Endothelial cell of umbilical vein (primary cell): Measurements from ENCODE around the gene CAPZA2. TPM values are rescaled to one million over a fixed set of nuclear protein-coding genes. Genes with fewer than 3 reads are reported as not detected.

Experiments
- BruUV-seq: library from RNA; stranded (reverse); fragments of 400-500 nt; replicated peaks from 2 replicates; lab custom pipeline; 2021; lab: Mats Ljungman, UMichigan
- CTCF ChIA-PET: fragments of 300-600, 350-600 bp; sonication (Branson Sonifier 250); formaldehyde crosslinking; loops from one replicate; lab custom pipeline; 2021; ENCODE audit warnings: antibody characterized with exemption, inconsistent platforms; lab: Charles Lee
- POLR2A ChIA-PET: fragments of 300-600, 350-600 bp; sonication (Branson Sonifier 250); formaldehyde crosslinking; loops from one replicate; lab custom pipeline; 2021; ENCODE audit warnings: antibody characterized with exemption, inconsistent platforms; lab: Charles Lee
- DNase-seq: peaks from one replicate; pipeline ENCODE4 v3.0.0-alpha.2; 2011; ENCODE audit warnings: low read depth, low spot score
- FAIRE-seq: peaks from 2 replicates; lab custom pipeline; 2011; peaks lifted over from hg19 to GRCh38; lab: Jason Lieb, UNC
- H2AFZ ChIP-seq: 2 replicates; pipeline ENCODE4 v1.6.0; 2012; ENCODE audit warnings: low read depth, low read length, control low read depth, inconsistent platforms
- H3K27ac ChIP-seq: 2 replicates; pipeline ENCODE4 v1.5.1; 2011; ENCODE audit warnings: low read depth, mild to moderate bottlenecking, control low read depth, low read length, moderate library complexity; ENCODE audit not compliant: insufficient read depth
- H3K27me3 ChIP-seq, 2 experiments: 2 replicates each; pipeline versions ENCODE4 v1.6.0 to v1.6.1; 2011; ENCODE audit warnings: low read length in 2 of 2, mixed read lengths in 1 of 2; ENCODE audit not compliant: control insufficient read depth in 2 of 2, insufficient read depth in 2 of 2
- H3K36me3 ChIP-seq, 2 experiments: 2 replicates in 1 of 2; 3 replicates in 1 of 2; pipeline ENCODE4 v1.5.1; 2011; ENCODE audit warnings: low read length in 2 of 2, mild to moderate bottlenecking in 1 of 2, moderate library complexity in 1 of 2; ENCODE audit not compliant: control insufficient read depth in 2 of 2, insufficient read depth in 2 of 2; ENCODE audit errors: extremely low read depth in 1 of 2
- H3K4me1 ChIP-seq: 3 replicates; pipeline ENCODE4 v1.5.1; 2011; ENCODE audit warnings: mild to moderate bottlenecking, low read length; ENCODE audit not compliant: control insufficient read depth, insufficient read depth; ENCODE audit errors: extremely low read depth
- H3K4me2 ChIP-seq: 2 replicates; pipeline ENCODE4 v1.6.1; 2011; ENCODE audit warnings: low read length, control low read depth, mixed read lengths; ENCODE audit not compliant: insufficient read depth
- H3K4me3 ChIP-seq, 3 experiments: fragments of 200-600 bp in 1 of 3; sonication (generic), shearing (Covaris generic) in 1 of 3; replicated peaks in 1 of 3; 2 replicates each; pipeline ENCODE4 v1.5.1; 2011 to 2016; ENCODE audit warnings: control low read depth in 3 of 3, low read length in 3 of 3, mild to moderate bottlenecking in 2 of 3, inconsistent platforms in 1 of 3, low read depth in 1 of 3, moderate library complexity in 1 of 3; ENCODE audit not compliant: insufficient read depth in 1 of 3
- H3K79me2 ChIP-seq: 2 replicates; pipeline ENCODE4 v1.6.0; 2012; ENCODE audit warnings: low read length, inconsistent platforms; ENCODE audit not compliant: control insufficient read depth, insufficient read depth
- H3K9ac ChIP-seq: replicated peaks from 2 replicates; pipeline ENCODE3; 2011; ENCODE audit warnings: low read length, control low read depth; ENCODE audit not compliant: insufficient read depth; ENCODE audit errors: extremely low read depth
- H3K9me1 ChIP-seq: replicated peaks from 3 replicates; pipeline ENCODE4 v1.6.0; 2011; ENCODE audit warnings: mild to moderate bottlenecking, low read length; ENCODE audit not compliant: control insufficient read depth, insufficient read depth; ENCODE audit errors: extremely low read depth
- H3K9me3 ChIP-seq: replicated peaks from 2 replicates; pipeline ENCODE4 v1.5.1; 2012; ENCODE audit warnings: low read length, inconsistent platforms; ENCODE audit not compliant: control insufficient read depth, insufficient read depth
- H4K20me1 ChIP-seq: replicated peaks from 2 replicates; pipeline ENCODE3; 2011; ENCODE audit warnings: mild to moderate bottlenecking, low read length; ENCODE audit not compliant: control insufficient read depth, insufficient read depth; ENCODE audit errors: extremely low read depth
- EZH2 ChIP-seq: IDR thresholded peaks from 2 replicates; pipeline ENCODE4 v1.6.1; 2012; ENCODE audit warnings: borderline replicate concordance, low read depth, mild to moderate bottlenecking, moderate library complexity, low read length, inconsistent platforms; ENCODE audit not compliant: severe bottlenecking
- FOS ChIP-seq: IDR thresholded peaks from 2 replicates; pipeline ENCODE4 v1.6.1; 2011; ENCODE audit warnings: mild to moderate bottlenecking, low read length, moderate library complexity, borderline replicate concordance; ENCODE audit not compliant: insufficient read depth
- GATA2 ChIP-seq: IDR thresholded peaks from 2 replicates; pipeline ENCODE4 v1.7.0; 2011; ENCODE audit warnings: low read depth, mild to moderate bottlenecking, moderate library complexity, mixed read lengths, low read length; ENCODE audit not compliant: insufficient read length, insufficient read depth
- JUN ChIP-seq: IDR thresholded peaks from 2 replicates; pipeline ENCODE4 v1.6.1; 2011; ENCODE audit warnings: borderline replicate concordance, low read depth; ENCODE audit not compliant: insufficient read length, insufficient read depth
- MYC ChIP-seq: IDR thresholded peaks from one replicate; pipeline ENCODE4 v1.6.1; 2011; ENCODE audit warnings: mild to moderate bottlenecking, low read depth, low read length
- POLR2A ChIP-seq: IDR thresholded peaks from 2 replicates; pipeline ENCODE4 v1.6.1; 2012; ENCODE audit warnings: low read depth, mild to moderate bottlenecking, control low read depth, low read length
- POLR2AphosphoS5 ChIP-seq: IDR thresholded peaks from 2 replicates; pipeline ENCODE4 v1.6.1; 2012; ENCODE audit warnings: low read depth, mild to moderate bottlenecking, control low read depth, low read length, moderate library complexity; ENCODE audit not compliant: insufficient read depth
- dilution Hi-C: fragments of 300-500 bp; cut with MboI; formaldehyde crosslinking; loops from one replicate; pipeline ENCODE4 v1.15.0; 2019; ENCODE audit warnings: low sequenced_read_pairs; ENCODE audit not compliant: extremely low pct_ligation_motif_present
- intact Hi-C: fragments of 100-400 bp; cut with micrococcal nuclease; formaldehyde crosslinking; loops from one replicate; pipeline ENCODE4 v1.10.0; 2022
- polyA plus RNA-seq, 4 experiments: library from polyadenylated mRNA; depleted of rRNA in 3 of 4; stranded (reverse) in 3 of 4; unstranded in 1 of 4; fragments of >200 nt; gene quantifications; 2 replicates each; pipeline versions ENCODE4 v1.2.1 to v1.2.3, GENCODE V29; 2011 to 2012; ENCODE audit warnings: missing spikeins in 1 of 4
- total RNA-seq: library from RNA; stranded (reverse); gene quantifications from 2 replicates; pipeline ENCODE4 v1.2.3, GENCODE V29; 2021
- TF ChIP-seq, protein P1 (sequence below): IDR thresholded peaks from 2 replicates; pipeline ENCODE4 v1.6.1; 2011; ENCODE audit not compliant: insufficient read depth, insufficient read length
- TF ChIP-seq, protein P2 (sequence below), 2 donors: IDR thresholded peaks; 1 replicate in 1 of 2; 2 replicates in 1 of 2; pipeline ENCODE4 v1.5.1; 2011; ENCODE audit warnings: low read length in 2 of 2, mild to moderate bottlenecking in 2 of 2, moderate library complexity in 2 of 2, control low read depth in 1 of 2, inconsistent platforms in 1 of 2, low read depth in 1 of 2; ENCODE audit not compliant: insufficient read depth in 1 of 2; ENCODE audit errors: extremely low read depth in 1 of 2

The CAPZA2 gene
- total and polyA plus RNA-seq, 2 donors (not counting 3 experiments of a cell fraction or from before 2014, with no cell fraction given): 48.1 to 347 TPM

- H3K4me2 ChIP-seq: no peak overlapping the region
- ChIA-PET CTCF (no interaction called here), POLR2A (no interaction called here)
- peaks cover 18% of the 10 kb centered on the region for H4K20me1 ChIP-seq
- peaks cover 84% of the 10 kb centered on the region for H3K79me2 ChIP-seq
- no peak for DNase-seq
- no peak overlapping the region for H2AFZ ChIP-seq
- peaks cover 7 to 14% of the 10 kb centered on the region in 2 experiments for H3K36me3 ChIP-seq
- H3K9me1 ChIP-seq: no peaks in the 10 kb centered on the region
- intact Hi-C loops (no loop called here), dilution Hi-C loops (no loop called here)
- no peaks in the 10 kb centered on the region for H3K9me3 ChIP-seq
- H3K9ac ChIP-seq: no peak overlapping the region
- H3K4me1 ChIP-seq: no peaks in the 10 kb centered on the region
- no peak overlapping the region for H3K27ac ChIP-seq
- TF ChIP-seq, protein P1, sequence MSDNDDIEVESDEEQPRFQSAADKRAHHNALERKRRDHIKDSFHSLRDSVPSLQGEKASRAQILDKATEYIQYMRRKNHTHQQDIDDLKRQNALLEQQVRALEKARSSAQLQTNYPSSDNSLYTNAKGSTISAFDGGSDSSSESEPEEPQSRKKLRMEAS: no peak
- TF ChIP-seq GATA2 (no peak), POLR2A (no peak), EZH2 (no peak)
- TF ChIP-seq, protein P2, sequence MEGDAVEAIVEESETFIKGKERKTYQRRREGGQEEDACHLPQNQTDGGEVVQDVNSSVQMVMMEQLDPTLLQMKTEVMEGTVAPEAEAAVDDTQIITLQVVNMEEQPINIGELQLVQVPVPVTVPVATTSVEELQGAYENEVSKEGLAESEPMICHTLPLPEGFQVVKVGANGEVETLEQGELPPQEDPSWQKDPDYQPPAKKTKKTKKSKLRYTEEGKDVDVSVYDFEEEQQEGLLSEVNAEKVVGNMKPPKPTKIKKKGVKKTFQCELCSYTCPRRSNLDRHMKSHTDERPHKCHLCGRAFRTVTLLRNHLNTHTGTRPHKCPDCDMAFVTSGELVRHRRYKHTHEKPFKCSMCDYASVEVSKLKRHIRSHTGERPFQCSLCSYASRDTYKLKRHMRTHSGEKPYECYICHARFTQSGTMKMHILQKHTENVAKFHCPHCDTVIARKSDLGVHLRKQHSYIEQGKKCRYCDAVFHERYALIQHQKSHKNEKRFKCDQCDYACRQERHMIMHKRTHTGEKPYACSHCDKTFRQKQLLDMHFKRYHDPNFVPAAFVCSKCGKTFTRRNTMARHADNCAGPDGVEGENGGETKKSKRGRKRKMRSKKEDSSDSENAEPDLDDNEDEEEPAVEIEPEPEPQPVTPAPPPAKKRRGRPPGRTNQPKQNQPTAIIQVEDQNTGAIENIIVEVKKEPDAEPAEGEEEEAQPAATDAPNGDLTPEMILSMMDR (IDR thresholded peaks at IDR 0.05; ENCODE audit: extremely low read depth in 1 of 2, insufficient read depth in 1 of 2, low read depth in 1 of 2, low read length in 2 of 2): no peak
- BruUV-seq: no TSS peak
- no peaks in the 10 kb centered on the region for H3K27me3 ChIP-seq
- H3K4me3 ChIP-seq: no peak overlapping the region
- no peak for FAIRE-seq
These were observed 26.5 kb downstream of the CAPZA2 start for GRCh38 chr7:116888895-116889294.

- DNase-seq: no peak
- intact Hi-C loops (no loop called here), dilution Hi-C loops (no loop called here)
- no TSS peak for BruUV-seq
- Histone ChIP-seq H3K27ac (no peak overlapping the region), H3K79me2 (peaks cover 73% of the 10 kb centered on the region), H2AFZ (no peak overlapping the region), H3K9me1 (no peaks in the 10 kb centered on the region), H3K4me2 (no peak overlapping the region), H3K9ac (no peak overlapping the region), H4K20me1 (peaks cover 6% of the 10 kb centered on the region), H3K36me3 (peaks cover 3 to 13% of the 10 kb centered on the region in 2 experiments), H3K27me3 (no peaks in the 10 kb centered on the region), H3K4me1 (peaks cover 3% of the 10 kb centered on the region), H3K4me3 (no peak overlapping the region), H3K9me3 (no peaks in the 10 kb centered on the region)
- CTCF ChIA-PET: interaction anchor here (0.9 to 3.4 kb wide), 4 partner anchors 10 to 19 kb away, joined by 3 to 10 read pairs (median 4); no protein-coding TSS in a partner anchor
- TF ChIP-seq POLR2AphosphoS5 (no peak), FOS (no peak), EZH2 (no peak), MYC (no peak), GATA2 (no peak), POLR2A (no peak), JUN (no peak)
- TF ChIP-seq, protein P2 (IDR thresholded peaks at IDR 0.05; ENCODE audit: extremely low read depth in 1 of 2, insufficient read depth in 1 of 2, low read depth in 1 of 2, low read length in 2 of 2): no peak
- TF ChIP-seq, protein P1: no peak
- POLR2A ChIA-PET: interaction anchor here (0.9 kb wide), 1 partner anchor 10 kb away, joined by 4 read pairs; no protein-coding TSS in a partner anchor
- no peak for FAIRE-seq
These were observed 33.5 kb downstream of the CAPZA2 start for GRCh38 chr7:116895849-116896248.
